SJSA1 (cell line): Measurements from ENCODE around the gene RAB42. TPM values are rescaled to one million over a fixed set of nuclear protein-coding genes. Genes with fewer than 3 reads are reported as not detected.

Source experiments
- DNase-seq, 2 experiments: peaks; one replicate each; pipeline ENCODE4 v3.0.0-alpha.2; 2015 to 2020; ENCODE audit warnings: low spot score in 2 of 2, low read depth in 1 of 2
- H3K27ac ChIP-seq: fragments of 250-450 bp; sonication (Bioruptor Pico); 2 replicates; pipeline ENCODE4 v1.5.1; 2020; ENCODE audit warnings: mild to moderate bottlenecking, moderate library complexity
- H3K27me3 ChIP-seq: fragments of 250-450 bp; sonication (Bioruptor Pico); replicated peaks from 2 replicates; pipeline ENCODE4 v1.5.1; 2020; ENCODE audit warnings: mild to moderate bottlenecking, moderate library complexity
- H3K36me3 ChIP-seq: fragments of 250-450 bp; sonication (Bioruptor Pico); 2 replicates; pipeline ENCODE4 v1.5.1; 2020; ENCODE audit warnings: mild to moderate bottlenecking
- H3K4me1 ChIP-seq: fragments of 250-450 bp; sonication (Bioruptor Pico); replicated peaks from 2 replicates; pipeline ENCODE4 v1.6.1; 2021; ENCODE audit warnings: mild to moderate bottlenecking
- H3K4me3 ChIP-seq: fragments of 250-450 bp; sonication (Bioruptor Pico); 2 replicates; pipeline ENCODE4 v1.5.1; 2020; ENCODE audit warnings: mild to moderate bottlenecking
- H3K9me3 ChIP-seq: fragments of 250-450 bp; sonication (Bioruptor Pico); replicated peaks from 2 replicates; pipeline ENCODE4 v1.5.1; 2020; ENCODE audit warnings: mild to moderate bottlenecking
- total RNA-seq: library from RNA; depleted of rRNA; stranded (reverse); fragments of >200 nt; shearing (Covaris generic); gene quantifications from 2 replicates; pipeline ENCODE4 v1.2.3, GENCODE V29; 2014; rRNA removed

Gene RAB42
- total RNA-seq, 1 experiment from 2014 or later, result 6.1 TPM

GRCh38 chr1:28644494-28644893, 52.4 kb downstream of the RAB42 start:
- Histone ChIP-seq H3K27me3 (no peaks in the 10 kb centered on the region), H3K9me3 (no peaks in the 10 kb centered on the region), H3K4me3 (no peak overlapping the region), H3K27ac (no peak overlapping the region), H3K4me1 (peaks cover 24% of the 10 kb centered on the region), H3K36me3 (0 out of 2 replicates have a peak, but pooled peaks cover 8% of the 10 kb centered on the region)
- DNase-seq, result no peak

Other genes starting within 250 kb of the RAB42 start
- 9.7 and 13.9 TPM in 2 replicates for gene PHACTR4, start 222.5 kb upstream of the RAB42 start, total RNA-seq
- 52.7 and 64.3 TPM in 2 replicates for gene RCC1, start 86.2 kb upstream of the RAB42 start, total RNA-seq
- gene TRNAU1AP, start 39.2 kb upstream of the RAB42 start, total RNA-seq, result 17.4 and 26.1 TPM in 2 replicates
- gene TAF12, start 50.8 kb downstream of the RAB42 start, total RNA-seq, result 32.0 and 36.3 TPM in 2 replicates
- gene RNU11, start 56.3 kb downstream of the RAB42 start, total RNA-seq, result not detected in 2 replicates
- gene GMEB1, start 76.5 kb downstream of the RAB42 start, total RNA-seq, result 4.4 and 4.7 TPM in 2 replicates
- 35.7 and 46.4 TPM in 2 replicates for gene YTHDF2, start 144.7 kb downstream of the RAB42 start, total RNA-seq
- gene OPRD1, start 219.9 kb downstream of the RAB42 start, total RNA-seq, result 0.03 and 0.05 TPM in 2 replicates